H9 (cell line): ENCODE data around the gene ZNF37A. TPM values are rescaled to one million over a fixed set of nuclear protein-coding genes. Genes with fewer than 3 reads are reported as not detected.

Experiments used
- DNase-seq: peaks from one replicate; pipeline ENCODE4 v3.0.0-alpha.2; 2017
- H2AFZ ChIP-seq: one replicate; pipeline ENCODE4 v1.6.1; 2013; ENCODE audit warnings: mild to moderate bottlenecking, low read length, control low read depth, moderate library complexity
- H2AK5ac ChIP-seq: 2 replicates; pipeline ENCODE4 v1.6.1; 2013; ENCODE audit warnings: low read length, control low read depth, mixed read lengths; ENCODE audit not compliant: insufficient read length
- H2BK120ac ChIP-seq: one replicate; pipeline ENCODE4 v1.6.1; 2013; ENCODE audit warnings: low read depth, mild to moderate bottlenecking, low read length, control low read depth, inconsistent platforms; ENCODE audit not compliant: poor library complexity, severe bottlenecking
- H2BK12ac ChIP-seq: 2 replicates; pipeline ENCODE4 v1.6.1; 2013; ENCODE audit warnings: low read length, control low read depth, mixed read lengths, low read depth; ENCODE audit not compliant: insufficient read length
- H2BK15ac ChIP-seq: 2 replicates; pipeline ENCODE4 v1.6.1; 2013; ENCODE audit warnings: low read depth, low read length, control low read depth
- H2BK20ac ChIP-seq: one replicate; pipeline ENCODE4 v1.6.1; 2013; ENCODE audit warnings: low read depth, mild to moderate bottlenecking, low read length, control low read depth, inconsistent platforms; ENCODE audit not compliant: poor library complexity, severe bottlenecking
- H2BK5ac ChIP-seq: 2 replicates; pipeline ENCODE4 v1.6.1; 2013; ENCODE audit warnings: low read length, control low read depth, mixed read lengths; ENCODE audit not compliant: insufficient read length
- H3K14ac ChIP-seq: 2 replicates; pipeline ENCODE4 v1.6.1; 2013; ENCODE audit warnings: low read length, control low read depth; ENCODE audit not compliant: insufficient read depth
- H3K18ac ChIP-seq: 2 replicates; pipeline ENCODE4 v1.6.1; 2013; ENCODE audit warnings: low read depth, mild to moderate bottlenecking, mixed read lengths, low read length, control low read depth; ENCODE audit not compliant: insufficient read length
- H3K23ac ChIP-seq: 2 replicates; pipeline ENCODE4 v1.6.1; 2013; ENCODE audit warnings: low read length, control low read depth, mixed read lengths, low read depth; ENCODE audit not compliant: insufficient read length
- H3K23me2 ChIP-seq: 2 replicates; pipeline ENCODE4 v1.6.1; 2013; ENCODE audit warnings: low read depth, mild to moderate bottlenecking, mixed read lengths, low read length, control low read depth; ENCODE audit not compliant: insufficient read length, poor library complexity, severe bottlenecking
- H3K27ac ChIP-seq: 2 replicates; pipeline ENCODE4 v1.5.1; 2013; ENCODE audit warnings: low read length, control low read depth, mixed read lengths, low read depth; ENCODE audit not compliant: insufficient read length
- H3K27me3 ChIP-seq: 2 replicates; pipeline ENCODE4 v1.6.1; 2013; ENCODE audit warnings: low read length, control low read depth, inconsistent platforms; ENCODE audit not compliant: insufficient read depth
- H3K4ac ChIP-seq: 2 replicates; pipeline ENCODE4 v1.6.1; 2013; ENCODE audit warnings: low read depth, mild to moderate bottlenecking, control low read depth, inconsistent platforms, low read length, moderate library complexity
- H3K4me1 ChIP-seq: 2 replicates; pipeline ENCODE4 v1.6.1; 2013; ENCODE audit warnings: low read length, control low read depth, inconsistent platforms; ENCODE audit not compliant: insufficient read depth
- H3K4me2 ChIP-seq: 2 replicates; pipeline ENCODE4 v1.6.1; 2013; ENCODE audit warnings: low read length, control low read depth, mixed read lengths; ENCODE audit not compliant: insufficient read length, insufficient read depth
- H3K56ac ChIP-seq: 2 replicates; pipeline ENCODE4 v1.6.1; 2013; ENCODE audit warnings: low read depth, mild to moderate bottlenecking, mixed read lengths, low read length, control low read depth; ENCODE audit not compliant: insufficient read length
- H3K79me1 ChIP-seq: 2 replicates; pipeline ENCODE4 v1.6.1; 2013; ENCODE audit warnings: low read depth, mild to moderate bottlenecking, moderate library complexity, low read length, control low read depth, inconsistent platforms; ENCODE audit not compliant: insufficient read depth, poor library complexity, severe bottlenecking
- H3K79me2 ChIP-seq: 2 replicates; pipeline ENCODE4 v1.6.1; 2013; ENCODE audit warnings: low read length, control low read depth, inconsistent platforms; ENCODE audit not compliant: insufficient read depth
- H3K9ac ChIP-seq: 2 replicates; pipeline ENCODE4 v1.6.1; 2013; ENCODE audit warnings: low read length, control low read depth, mixed read lengths; ENCODE audit not compliant: insufficient read length; ENCODE audit errors: extremely low read depth
- H3K9me3 ChIP-seq: one replicate; pipeline ENCODE4 v1.6.1; 2013; ENCODE audit warnings: low read depth, low read length, inconsistent platforms; ENCODE audit not compliant: control insufficient read depth
- H3T11ph ChIP-seq: one replicate; pipeline ENCODE4 v1.6.1; 2013; ENCODE audit warnings: mild to moderate bottlenecking, low read length, control low read depth, inconsistent platforms
- H4K20me1 ChIP-seq: one replicate; pipeline ENCODE4 v1.6.1; 2013; ENCODE audit not compliant: control insufficient read depth, insufficient read length, insufficient read depth
- H4K5ac ChIP-seq: 2 replicates; pipeline ENCODE4 v1.6.1; 2013; ENCODE audit warnings: low read depth, mild to moderate bottlenecking, mixed read lengths, low read length, control low read depth; ENCODE audit not compliant: insufficient read length
- H4K8ac ChIP-seq: replicated peaks from 2 replicates; pipeline ENCODE4 v1.6.1; 2013; ENCODE audit warnings: low read length, control low read depth, mixed read lengths, low read depth; ENCODE audit not compliant: insufficient read length
- H4K91ac ChIP-seq: 2 replicates; pipeline ENCODE4 v1.6.1; 2013; ENCODE audit warnings: low read depth, mild to moderate bottlenecking, moderate library complexity, mixed read lengths, low read length, control low read depth; ENCODE audit not compliant: insufficient read length
- H3K27ac Mint-ChIP-seq, 3 experiments: 2 replicates in 2 of 3; 3 replicates in 1 of 3; pipeline ENCODE4 v1.8.0; 2020 to 2021; ENCODE audit warnings: mixed read lengths in 3 of 3, mild to moderate bottlenecking in 1 of 3, moderate library complexity in 1 of 3
- H3K27me3 Mint-ChIP-seq: 2 replicates; pipeline ENCODE4 v1.8.0; 2021; ENCODE audit warnings: low read depth, mild to moderate bottlenecking, moderate library complexity, mixed read lengths
- H3K36me3 Mint-ChIP-seq, 3 experiments: 2 replicates in 2 of 3; 3 replicates in 1 of 3; pipeline ENCODE4 v1.8.0; 2020 to 2021; ENCODE audit warnings: low read depth in 3 of 3, mixed read lengths in 3 of 3; ENCODE audit not compliant: insufficient read depth in 1 of 3
- H3K4me1 Mint-ChIP-seq, 2 experiments: 2 replicates each; pipeline ENCODE4 v1.8.0; 2020; ENCODE audit warnings: mixed read lengths in 2 of 2
- H3K4me3 Mint-ChIP-seq, 2 experiments: 2 replicates in 1 of 2; 3 replicates in 1 of 2; pipeline ENCODE4 v1.8.0; 2020 to 2021; ENCODE audit warnings: mild to moderate bottlenecking in 2 of 2, mixed read lengths in 2 of 2, moderate library complexity in 1 of 2
- H3K9me3 Mint-ChIP-seq, 2 experiments: 2 replicates in 1 of 2; 3 replicates in 1 of 2; pipeline ENCODE4 v1.8.0; 2020; ENCODE audit warnings: mild to moderate bottlenecking in 2 of 2, mixed read lengths in 2 of 2, moderate library complexity in 1 of 2
- CTCF ChIP-seq: fragments of 200-600 bp; sonication (generic); conservative IDR thresholded peaks from 3 replicates; pipeline ENCODE4 v1.8.0; 2021; ENCODE audit warnings: antibody characterized with exemption, mild to moderate bottlenecking
- WGBS: extraction: QIAGEN DNeasy Blood & Tissue Kit; methylation state at CpG from one replicate; pipeline ENCODE4 v1.1.7; 2013; ENCODE audit warnings: missing lambda C conversion rate, low lambda C conversion rate, mixed read lengths; ENCODE audit not compliant: insufficient read length; ENCODE audit errors: extremely low coverage; 5-methylcytosine and 5-hydroxymethylcytosine counted together
- total RNA-seq: library from RNA; stranded (reverse); gene quantifications from 2 replicates; pipeline ENCODE4 v1.2.1, GENCODE V29; 2021

ZNF37A gene
- total RNA-seq, 1 experiment from 2014 or later = 9.5 TPM

GRCh38 chr10:38184477-38184876 lies 90.3 kb downstream of the ZNF37A start:
- H2BK20ac ChIP-seq = no peak overlapping the region
- no peak overlapping the region for H4K91ac ChIP-seq
- H3K14ac ChIP-seq = no peak overlapping the region
- no peak overlapping the region for H3K4ac ChIP-seq
- no peak overlapping the region for H3K18ac ChIP-seq
- H2AFZ ChIP-seq = no peak overlapping the region
- Mint-ChIP-seq H3K4me1 (no peaks in the 10 kb centered on the region), H3K36me3 (peaks cover 3 to 31% (median 3%) of the 10 kb centered on the region in 3 experiments; a peak in 5 of 7 replicates), H3K9me3 (peaks cover 82 to 91% of the 10 kb centered on the region in 2 experiments), H3K27ac (no peak overlapping the region), H3K27me3 (no peaks in the 10 kb centered on the region), H3K4me3 (no peak overlapping the region)
- no peak overlapping the region for H2AK5ac ChIP-seq
- H3K79me1 ChIP-seq = no peaks in the 10 kb centered on the region
- DNase-seq = no peak
- H3K4me1 ChIP-seq = no peaks in the 10 kb centered on the region
- H4K8ac ChIP-seq = no peak overlapping the region
- no peaks in the 10 kb centered on the region for H3K27me3 ChIP-seq
- H3T11ph ChIP-seq = no peak overlapping the region
- H2BK15ac ChIP-seq = no peak overlapping the region
- no peak overlapping the region for H2BK120ac ChIP-seq
- H3K27ac ChIP-seq = no peak overlapping the region
- H3K9me3 ChIP-seq = peaks cover 46% of the 10 kb centered on the region
- H3K23me2 ChIP-seq = no peaks in the 10 kb centered on the region
- no CpG with 5 or more reads among the region's 1 CpG for WGBS
- H4K20me1 ChIP-seq = no peaks in the 10 kb centered on the region
- no peak overlapping the region for H4K5ac ChIP-seq
- H3K4me2 ChIP-seq = no peak overlapping the region
- no peak overlapping the region for H3K23ac ChIP-seq
- no peak overlapping the region for H2BK12ac ChIP-seq
- H3K56ac ChIP-seq = no peak overlapping the region
- H3K79me2 ChIP-seq = no peaks in the 10 kb centered on the region
- H2BK5ac ChIP-seq = no peak overlapping the region
- no peak overlapping the region for H3K9ac ChIP-seq
- no peak for TF ChIP-seq CTCF

Other genes starting within 250 kb of the ZNF37A start
- gene ZNF248, start 236.7 kb upstream of the ZNF37A start, total RNA-seq = 5.4 and 6.4 TPM in 2 replicates
- gene ZNF25, start 117.7 kb upstream of the ZNF37A start, total RNA-seq = 0.83 TPM in 2 replicates
- gene ZNF33A, start 83.7 kb upstream of the ZNF37A start, total RNA-seq = 42.7 and 45.2 TPM in 2 replicates